ENCODE results near the gene APH1A. TPM values are rescaled to one million over a fixed set of nuclear protein-coding genes. Genes with fewer than 3 reads are reported as not detected.

The APH1A gene
- total RNA-seq, 4 donors from 2014 or later = 33.2 to 96.7 (median 68.8) TPM

DNA sequence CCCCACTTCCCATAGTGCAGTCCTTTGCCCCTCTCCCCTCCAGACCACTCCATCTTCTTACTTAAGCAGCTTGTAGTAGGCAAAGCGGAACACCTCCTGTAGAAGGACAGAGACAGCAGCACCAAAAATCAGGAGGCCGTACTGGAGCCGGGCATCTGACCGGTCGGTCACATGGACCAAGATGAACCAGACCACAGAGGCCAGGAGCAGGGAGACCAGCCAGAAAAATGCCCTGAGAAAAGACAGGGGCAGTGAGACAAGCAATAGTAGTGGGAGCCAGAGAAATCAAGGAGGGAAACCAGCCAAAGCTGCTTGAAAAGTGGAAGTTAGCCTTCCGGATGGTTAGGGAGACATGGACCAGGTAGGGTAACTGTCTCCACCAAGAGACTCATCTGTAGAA, 920 bp downstream of the APH1A start:
- TF ChIP-seq, protein P1, sequence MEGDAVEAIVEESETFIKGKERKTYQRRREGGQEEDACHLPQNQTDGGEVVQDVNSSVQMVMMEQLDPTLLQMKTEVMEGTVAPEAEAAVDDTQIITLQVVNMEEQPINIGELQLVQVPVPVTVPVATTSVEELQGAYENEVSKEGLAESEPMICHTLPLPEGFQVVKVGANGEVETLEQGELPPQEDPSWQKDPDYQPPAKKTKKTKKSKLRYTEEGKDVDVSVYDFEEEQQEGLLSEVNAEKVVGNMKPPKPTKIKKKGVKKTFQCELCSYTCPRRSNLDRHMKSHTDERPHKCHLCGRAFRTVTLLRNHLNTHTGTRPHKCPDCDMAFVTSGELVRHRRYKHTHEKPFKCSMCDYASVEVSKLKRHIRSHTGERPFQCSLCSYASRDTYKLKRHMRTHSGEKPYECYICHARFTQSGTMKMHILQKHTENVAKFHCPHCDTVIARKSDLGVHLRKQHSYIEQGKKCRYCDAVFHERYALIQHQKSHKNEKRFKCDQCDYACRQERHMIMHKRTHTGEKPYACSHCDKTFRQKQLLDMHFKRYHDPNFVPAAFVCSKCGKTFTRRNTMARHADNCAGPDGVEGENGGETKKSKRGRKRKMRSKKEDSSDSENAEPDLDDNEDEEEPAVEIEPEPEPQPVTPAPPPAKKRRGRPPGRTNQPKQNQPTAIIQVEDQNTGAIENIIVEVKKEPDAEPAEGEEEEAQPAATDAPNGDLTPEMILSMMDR (IDR thresholded peaks at IDR 0.05) = no peak
- no peak for TF ChIP-seq POLR2A (IDR thresholded peaks at IDR 0.05)
- DNase-seq = no peak
- Histone ChIP-seq H3K27ac (peak overlapping the region; percentile 93), H3K9me3 (no peaks in the 10 kb centered on the region), H3K4me3 (peak overlapping the region; percentile 94 to 98), H3K27me3 (no peaks in the 10 kb centered on the region), H3K4me1 (no peaks in the 10 kb centered on the region), H3K36me3 (no peaks in the 10 kb centered on the region)
- intact Hi-C loops (cut with DNase I; ENCODE audit: low total_unique reads) = no loop called here

GRCh38 chr1:150263549-150263948, 5.3 kb downstream of the APH1A start:
- TF ChIP-seq, protein P1 (IDR thresholded peaks at IDR 0.05) = no peak
- no peak for TF ChIP-seq POLR2A (IDR thresholded peaks at IDR 0.05)
- intact Hi-C loops (cut with DNase I; ENCODE audit: low total_unique reads) = no loop called here

DNA sequence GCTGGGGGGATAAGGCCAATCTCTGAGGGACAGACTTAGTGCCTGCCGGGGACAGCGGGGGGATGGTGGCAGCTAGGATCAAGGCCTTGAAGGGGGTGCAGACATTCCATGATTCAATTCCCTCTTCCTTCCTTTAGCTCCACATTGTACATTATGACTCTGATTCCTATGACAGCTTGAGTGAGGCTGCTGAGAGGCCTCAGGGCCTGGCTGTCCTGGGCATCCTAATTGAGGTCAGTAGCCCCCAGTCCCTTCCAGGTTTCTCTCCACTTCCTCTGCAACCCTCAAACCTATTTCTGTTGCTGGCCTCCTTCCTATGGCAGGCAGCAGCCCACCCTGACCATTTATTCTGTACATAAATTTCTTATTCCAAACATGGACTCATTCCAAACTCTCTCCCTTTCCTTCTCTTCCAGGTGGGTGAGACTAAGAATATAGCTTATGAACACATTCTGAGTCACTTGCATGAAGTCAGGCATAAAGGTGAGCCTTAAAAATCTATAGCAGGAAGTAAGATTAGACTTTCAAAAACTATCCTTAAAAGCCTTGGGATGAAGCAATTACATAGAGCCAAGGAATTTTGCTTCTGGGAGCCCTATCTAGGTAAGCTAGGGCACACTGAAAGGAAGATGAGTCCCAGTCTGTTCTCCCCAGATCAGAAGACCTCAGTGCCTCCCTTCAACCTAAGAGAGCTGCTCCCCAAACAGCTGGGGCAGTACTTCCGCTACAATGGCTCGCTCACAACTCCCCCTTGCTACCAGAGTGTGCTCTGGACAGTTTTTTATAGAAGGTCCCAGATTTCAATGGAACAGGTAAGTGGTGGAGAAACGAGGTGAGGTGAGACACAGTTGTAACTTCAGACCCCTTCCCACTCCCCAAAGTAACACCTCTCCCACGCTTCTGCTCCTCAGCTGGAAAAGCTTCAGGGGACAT, 6.2 kb downstream of the APH1A start:
- Histone ChIP-seq H3K4me3 (no peak overlapping the region), H3K27me3 (no peaks in the 10 kb centered on the region), H3K4me1 (no peaks in the 10 kb centered on the region), H3K36me3 (no peaks in the 10 kb centered on the region), H3K27ac (no peak overlapping the region), H3K9me3 (no peaks in the 10 kb centered on the region)
- TF ChIP-seq POLR2A (IDR thresholded peaks at IDR 0.05) = no peak
- TF ChIP-seq, protein P1 (IDR thresholded peaks at IDR 0.05) = no peak
- no peak for DNase-seq
- intact Hi-C loops (cut with DNase I; ENCODE audit: low total_unique reads) = no loop called here

More at GRCh38 chr1:150263549-150263948, 5.3 kb downstream of the APH1A start:
- no peak overlapping the region for H3K27ac ChIP-seq
- H3K9me3 ChIP-seq = no peaks in the 10 kb centered on the region
- no peaks in the 10 kb centered on the region for H3K36me3 ChIP-seq
- H3K4me1 ChIP-seq = no peaks in the 10 kb centered on the region
- no peaks in the 10 kb centered on the region for H3K27me3 ChIP-seq
- no peak for DNase-seq
- no peak overlapping the region for H3K4me3 ChIP-seq

DNA sequence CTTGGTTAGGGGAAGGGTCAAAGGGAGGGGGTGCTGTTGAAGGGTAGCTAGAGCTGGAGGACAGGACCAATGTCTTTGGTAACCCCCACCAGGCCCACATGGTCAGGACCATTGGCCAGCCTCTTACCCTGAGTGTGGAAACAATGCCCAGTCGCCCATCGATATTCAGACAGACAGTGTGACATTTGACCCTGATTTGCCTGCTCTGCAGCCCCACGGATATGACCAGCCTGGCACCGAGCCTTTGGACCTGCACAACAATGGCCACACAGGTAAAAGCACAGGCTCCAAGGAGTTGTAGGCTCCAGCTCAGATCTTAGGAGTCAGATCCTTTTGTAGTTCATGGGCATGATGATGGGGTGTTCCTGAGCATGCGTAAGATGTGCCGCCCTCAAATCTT, 7.4 kb downstream of the APH1A start:
- Histone ChIP-seq H3K9me3 (no peaks in the 10 kb centered on the region), H3K36me3 (no peaks in the 10 kb centered on the region), H3K27ac (no peak overlapping the region), H3K27me3 (no peaks in the 10 kb centered on the region), H3K4me1 (peaks cover 0 to 5% of the 10 kb centered on the region in 2 donors), H3K4me3 (no peak overlapping the region)
- TF ChIP-seq, protein P1 (IDR thresholded peaks at IDR 0.05) = no peak
- TF ChIP-seq POLR2A (IDR thresholded peaks at IDR 0.05) = no peak
- intact Hi-C loops (cut with DNase I; ENCODE audit: low total_unique reads) = no loop called here
- no peak for DNase-seq

Data from uterus (tissue), 4 donors.